HCT116 (cell line): ENCODE measurements around the gene SEC14L1.

Source experiments
- CEBPB ChIP-seq: IDR thresholded peaks from 2 replicates; pipeline ENCODE4 v1.6.1; 2012; ENCODE audit warnings: low read depth
- CTCF ChIP-seq, 3 experiments: fragments of 200-600 bp in 1 of 3; sonication (generic) in 1 of 3; IDR thresholded peaks in 2 of 3; conservative IDR thresholded peaks in 1 of 3; 2 replicates each; pipeline ENCODE4 v1.5.1; 2012 to 2017; ENCODE audit warnings: low read depth in 2 of 3, low read length in 2 of 3, antibody characterized with exemption in 1 of 3, borderline replicate concordance in 1 of 3, control low read depth in 1 of 3, mild to moderate bottlenecking in 1 of 3, mixed read lengths in 1 of 3, mixed run types in 1 of 3, moderate library complexity in 1 of 3; ENCODE audit not compliant: insufficient read depth in 1 of 3
- EZH2phosphoT487 ChIP-seq: fragments of 200-600 bp; IDR thresholded peaks from 2 replicates; pipeline ENCODE4 v1.6.1; 2018; ENCODE audit warnings: antibody characterized with exemption, borderline replicate concordance
- JUND ChIP-seq: IDR thresholded peaks from 2 replicates; pipeline ENCODE4 v1.6.1; 2012
- MAX ChIP-seq: IDR thresholded peaks from 2 replicates; pipeline ENCODE4 v1.6.1; 2012
- POLR2A ChIP-seq: IDR thresholded peaks from 2 replicates; pipeline ENCODE4 v1.7.0; 2011; ENCODE audit warnings: borderline replicate concordance; ENCODE audit not compliant: insufficient read depth, insufficient read length; ENCODE audit errors: extremely low read depth
- POLR2AphosphoS5 ChIP-seq: IDR thresholded peaks from 2 replicates; pipeline ENCODE4 v1.6.1; 2011; ENCODE audit warnings: mild to moderate bottlenecking, low read depth, low read length, moderate library complexity
- SP1 ChIP-seq: IDR thresholded peaks from 2 replicates; pipeline ENCODE4 v1.6.1; 2012; ENCODE audit warnings: low read depth
- YY1 ChIP-seq: IDR thresholded peaks from 2 replicates; pipeline ENCODE4 v1.6.1; 2011; ENCODE audit warnings: low read length, low read depth, moderate library complexity, mild to moderate bottlenecking; ENCODE audit not compliant: insufficient replicate concordance; ENCODE audit errors: extremely low read depth

- no peak for TF ChIP-seq CTCF (IDR thresholded peaks at IDR 0.05 in 2 of 3, conservative IDR thresholded peaks at IDR 0.05 in 1 of 3; ENCODE audit: borderline replicate concordance in 1 of 3, insufficient read depth in 1 of 3, low read depth in 2 of 3, low read length in 2 of 3)
- no peak for TF ChIP-seq CEBPB
- no peak for TF ChIP-seq POLR2AphosphoS5
- no peak for TF ChIP-seq EZH2phosphoT487
- TF ChIP-seq SP1 = no peak
- TF ChIP-seq POLR2A = no peak
- no peak for TF ChIP-seq JUND
- no peak for TF ChIP-seq YY1
- no peak for TF ChIP-seq MAX
Observed at GRCh38 chr17:77216486-77216885, 75.7 kb downstream of the SEC14L1 start.
